Kidney (tissue), 14 donors: ENCODE measurements around the gene MED20. TPM values are rescaled to one million over a fixed set of nuclear protein-coding genes. Genes with fewer than 3 reads are reported as not detected.

Experiments
- DNase-seq, 5 donors: peaks; one replicate each; pipeline ENCODE4 v3.0.0-alpha.2; 2013 to 2020
- FAIRE-seq: peaks from 2 replicates; lab custom pipeline; 2012; peaks lifted over from hg19 to GRCh38; lab: Jason Lieb, UNC
- H3K27ac ChIP-seq, 2 donors: one replicate each; pipeline ENCODE4 v1.7.0; 2013; ENCODE audit warnings: low read depth in 2 of 2, low read length in 2 of 2, inconsistent platforms in 1 of 2
- H3K27me3 ChIP-seq: one replicate; pipeline ENCODE4 v1.7.1; 2013; ENCODE audit warnings: low read length, inconsistent platforms; ENCODE audit not compliant: control insufficient read depth, insufficient read depth
- H3K36me3 ChIP-seq, 3 donors: one replicate each; pipeline versions ENCODE4 v1.7.0 to v1.7.1; 2013; ENCODE audit warnings: low read length in 3 of 3, control low read depth in 1 of 3, inconsistent platforms in 1 of 3; ENCODE audit not compliant: insufficient read depth in 3 of 3, control insufficient read depth in 2 of 3
- H3K4me1 ChIP-seq, 3 donors: one replicate each; pipeline versions ENCODE4 v1.7.0 to v1.7.1; 2013; ENCODE audit warnings: low read length in 3 of 3, inconsistent platforms in 1 of 3, low read depth in 1 of 3; ENCODE audit not compliant: control insufficient read depth in 2 of 3, insufficient read depth in 2 of 3
- H3K4me3 ChIP-seq, 3 donors: one replicate each; pipeline versions ENCODE4 v1.7.0 to v1.8.1; 2013; ENCODE audit warnings: low read length in 3 of 3, control low read depth in 1 of 3, inconsistent platforms in 1 of 3
- H3K9ac ChIP-seq, 3 donors: one replicate each; pipeline versions ENCODE4 v1.7.0 to v1.7.1; 2013; ENCODE audit warnings: low read length in 3 of 3, control low read depth in 1 of 3, inconsistent platforms in 1 of 3
- H3K9me3 ChIP-seq, 3 donors: one replicate each; pipeline versions ENCODE4 v1.7.0 to v1.7.1; 2013; ENCODE audit warnings: low read length in 3 of 3, control low read depth in 1 of 3, inconsistent platforms in 1 of 3; ENCODE audit not compliant: control insufficient read depth in 2 of 3, insufficient read depth in 1 of 3
- CTCF ChIP-seq: IDR thresholded peaks from 3 replicates; pipeline ENCODE4 v1.5.1; 2012; ENCODE audit warnings: mild to moderate bottlenecking, moderate library complexity, borderline replicate concordance; ENCODE audit not compliant: insufficient read depth; ENCODE audit errors: extremely low read depth
- intact Hi-C: fragments of 100-400 bp; cut with DNase I; formaldehyde crosslinking; loops from one replicate; pipeline ENCODE4 v1.11.1; 2022
- polyA plus RNA-seq: library from polyadenylated mRNA; stranded (reverse); fragments of 350-450 nt; fragmentation: Illumina TruSeq; extraction: RNeasy Lipid Tissue Mini Kit (QIAGEN cat#74804); gene quantifications from one replicate; pipeline ENCODE4 v1.2.3, GENCODE V29; 2014; ENCODE audit warnings: low read depth, low replicate concordance; ENCODE audit not compliant: insufficient read depth
- total RNA-seq: library from RNA; stranded (reverse); fragmentation: NEBNext Ultra II Directional; extraction: Animal tissue kit (Norgen Biotek cat#: 25700); gene quantifications from one replicate; pipeline ENCODE4 v1.2.1, GENCODE V29; 2021
- donor health status: control.
- donor health status: control.
- donor health status: control.
- donor health status: control.
- donor health status: control.
- donor health status: DM: yes; HTN: yes; CAD: no.
- donor health status: Normal renal cell carcinoma (clear cell type).

MED20 gene
- total and polyA plus RNA-seq, 2 donors from 2014 or later: 15.1 to 22.0 TPM

DNA sequence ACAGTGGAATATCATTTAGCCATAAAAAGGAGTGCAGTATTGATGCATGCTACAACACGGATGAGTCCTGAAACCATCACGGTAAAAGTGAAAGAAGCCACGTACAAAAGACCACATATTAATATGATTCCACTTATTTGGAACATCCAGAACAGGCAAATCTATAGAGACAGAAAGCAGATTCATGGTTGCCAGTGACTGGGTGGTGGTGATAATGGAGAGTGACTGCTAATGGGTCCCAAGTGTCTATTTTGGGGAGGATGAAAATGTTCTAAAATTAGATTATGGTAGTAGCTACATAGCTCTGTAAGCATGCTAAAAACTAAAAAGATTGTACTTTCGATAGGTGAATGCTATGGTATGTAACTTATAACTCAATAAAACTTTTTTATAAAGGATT lies 39.1 kb upstream of the MED20 start:
- H3K4me1 ChIP-seq: no peaks in the 10 kb centered on the region
- no peak for TF ChIP-seq CTCF
- FAIRE-seq (no peak), DNase-seq (no peak)
- H3K9me3 ChIP-seq: no peaks in the 10 kb centered on the region
- no peak overlapping the region for H3K27ac ChIP-seq
- H3K4me3 ChIP-seq: no peak overlapping the region
- H3K36me3 ChIP-seq: no peaks in the 10 kb centered on the region
- H3K27me3 ChIP-seq: no peaks in the 10 kb centered on the region
- H3K9ac ChIP-seq: no peak overlapping the region
- intact Hi-C loops: no loop called here

DNA sequence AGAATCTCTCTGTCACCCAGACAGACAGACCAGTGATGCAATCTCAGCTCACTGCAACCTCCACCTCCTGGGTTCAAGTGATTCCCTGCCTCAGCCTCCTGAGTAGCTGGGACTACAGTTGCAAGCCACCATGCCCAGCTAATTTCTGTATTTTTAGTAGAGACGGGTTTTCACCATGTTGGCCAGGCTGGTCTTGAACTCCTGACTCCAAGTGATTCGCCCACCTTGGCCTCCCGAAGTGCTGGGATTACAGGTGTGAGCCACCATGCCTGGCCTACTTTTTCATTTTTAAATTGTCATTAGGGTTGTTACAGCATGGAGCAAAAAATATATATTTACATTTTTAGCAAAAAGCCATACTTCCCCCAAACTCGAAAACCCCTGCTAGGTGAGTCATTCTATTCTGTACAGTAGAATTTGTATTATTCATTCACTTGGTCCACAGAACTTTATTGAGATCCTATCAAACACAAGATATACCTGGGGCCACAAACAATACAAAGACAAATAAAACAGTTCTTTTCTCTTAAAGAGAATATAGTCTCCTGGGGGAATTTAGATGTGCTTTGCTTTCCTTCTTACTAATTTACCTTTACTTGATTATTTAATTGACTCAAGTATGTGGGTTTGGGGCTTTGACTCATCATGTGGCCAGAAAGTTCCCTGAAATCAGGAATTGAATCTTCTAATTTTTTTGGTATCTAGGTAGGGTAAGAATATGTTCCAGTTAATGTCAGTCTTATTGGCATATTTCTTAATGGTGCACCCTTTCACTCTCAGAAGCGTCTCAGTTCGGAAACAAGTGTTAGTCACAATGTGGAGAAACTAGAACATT lies 37.3 kb upstream of the MED20 start:
- H3K9me3 ChIP-seq: no peaks in the 10 kb centered on the region
- FAIRE-seq (no peak), DNase-seq (no peak)
- intact Hi-C loops: no loop called here
- H3K9ac ChIP-seq: no peak overlapping the region
- H3K4me1 ChIP-seq: no peaks in the 10 kb centered on the region
- H3K4me3 ChIP-seq: no peak overlapping the region
- H3K36me3 ChIP-seq: no peaks in the 10 kb centered on the region
- H3K27me3 ChIP-seq: no peaks in the 10 kb centered on the region
- H3K27ac ChIP-seq: no peak overlapping the region
- no peak for TF ChIP-seq CTCF

- H3K27me3 ChIP-seq: no peaks in the 10 kb centered on the region
- H3K4me3 ChIP-seq: no peak overlapping the region
- H3K9me3 ChIP-seq: no peaks in the 10 kb centered on the region
- H3K4me1 ChIP-seq: no peaks in the 10 kb centered on the region
- FAIRE-seq (no peak), DNase-seq (no peak)
- no peaks in the 10 kb centered on the region for H3K36me3 ChIP-seq
- no peak overlapping the region for H3K27ac ChIP-seq
- TF ChIP-seq CTCF: no peak
- intact Hi-C loops: no loop called here
- no peak overlapping the region for H3K9ac ChIP-seq
These were observed 36.2 kb upstream of the MED20 start for GRCh38 chr6:41957117-41957516.
